SKM-1 treated with dmso at 0.1 percent for 144 hours (cell line): ENCODE results near the gene ZNF222.
A peak's percentile ranks its signal among the peaks of the same experiment; 100 is the strongest.

ENCODE experiments used
- DNase-seq: peaks from one replicate; lab custom pipeline; 2025; ENCODE audit not compliant: unreplicated experiment; lab: John Stamatoyannopoulos, UW

Gene ZNF222

GRCh38 chr19:44051650-44052402 lies 26.6 kb downstream of the ZNF222 start, which contains the start of gene ZNF223:
Gene ZNF223, plus strand, starts transcription at chr19:44052036. Its CDS starts 3,141 bp downstream, at chr19:44055177.
- peak; percentile 27 for DNase-seq

DNA sequence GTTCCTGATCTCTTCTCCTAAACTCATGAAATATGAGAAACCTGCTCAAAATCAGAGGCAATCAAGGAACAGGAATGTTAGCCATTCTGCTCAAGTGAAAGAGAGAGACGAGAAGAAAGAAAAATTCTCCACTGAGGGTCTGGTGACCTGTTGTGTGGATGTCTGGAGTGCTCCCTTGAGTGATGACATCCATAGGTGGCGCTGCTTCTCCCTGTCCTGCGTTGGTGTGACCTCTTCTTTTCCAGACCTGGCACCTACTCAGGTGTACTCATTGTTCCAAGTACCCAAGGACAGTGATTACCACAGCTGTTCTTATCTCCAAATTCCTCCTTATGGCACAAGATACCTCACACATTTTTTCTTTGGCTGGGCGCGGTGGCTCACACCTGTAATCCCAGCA lies 30.7 kb downstream of the ZNF222 start:
- no peak for DNase-seq

- DNase-seq: no peak
These were observed 34.0 kb downstream of the ZNF222 start for GRCh38 chr19:44059229-44059628.

- DNase-seq: no peak
These were observed 35.9 kb downstream of the ZNF222 start for GRCh38 chr19:44061038-44061437.

DNA sequence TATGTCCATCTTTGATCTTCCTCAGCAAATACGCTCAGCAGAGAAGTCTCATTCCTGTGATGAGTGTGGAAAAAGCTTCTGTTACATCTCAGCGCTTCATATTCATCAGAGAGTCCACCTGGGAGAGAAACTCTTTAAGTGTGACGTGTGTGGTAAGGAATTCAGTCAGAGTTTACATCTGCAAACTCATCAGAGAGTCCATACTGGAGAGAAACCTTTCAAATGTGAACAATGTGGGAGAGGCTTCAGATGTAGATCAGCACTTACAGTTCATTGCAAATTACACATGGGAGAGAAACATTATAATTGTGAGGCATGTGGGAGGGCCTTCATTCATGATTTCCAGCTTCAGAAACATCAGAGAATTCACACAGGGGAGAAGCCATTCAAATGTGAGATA lies 41.1 kb downstream of the ZNF222 start:
- no peak for DNase-seq

GRCh38 chr19:44069415-44069814 lies 44.2 kb downstream of the ZNF222 start:
- no peak for DNase-seq

DNA sequence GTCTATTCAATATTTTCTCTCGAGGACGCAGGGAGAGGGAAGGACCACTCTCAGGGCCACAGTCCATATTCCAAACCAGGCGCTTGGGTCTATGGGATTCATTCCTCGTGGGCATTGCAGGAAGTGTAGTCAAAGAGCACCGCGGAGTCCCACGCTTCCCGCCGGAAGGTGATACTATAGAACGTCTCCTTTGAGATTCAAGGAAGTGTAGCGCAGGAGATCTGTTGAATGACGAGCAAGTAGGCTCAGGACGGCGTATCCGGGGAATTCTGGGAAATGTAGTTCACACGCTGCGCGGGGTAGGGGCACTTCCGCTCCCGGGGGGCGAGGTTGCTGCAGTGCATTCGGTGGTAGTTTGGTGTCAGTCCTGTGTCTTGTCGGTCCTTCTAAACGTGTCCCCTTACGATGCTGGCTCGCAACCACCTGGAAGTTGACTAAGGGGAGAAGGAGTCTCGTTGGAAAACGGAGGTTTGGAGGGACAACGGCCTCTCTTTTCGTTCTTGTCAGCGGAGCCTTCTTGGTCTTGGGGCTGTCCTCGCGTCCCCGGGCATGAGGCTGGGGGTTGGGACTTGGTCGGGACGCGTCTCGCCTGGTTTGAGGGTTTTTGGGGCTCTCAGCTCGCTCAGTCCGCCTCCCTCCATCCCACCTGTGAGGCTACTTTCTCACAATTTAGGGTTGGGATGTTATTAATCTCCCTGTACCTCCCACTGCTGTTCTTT lies 46.8 kb downstream of the ZNF222 start, which contains the start of gene ZNF284:
ZNF284 (plus strand) TSS at position 336 of the 719 bp plus-strand sequence. CDS start 4,231 bp downstream, outside the sequence.
- DNase-seq: peak; percentile 32

DNA sequence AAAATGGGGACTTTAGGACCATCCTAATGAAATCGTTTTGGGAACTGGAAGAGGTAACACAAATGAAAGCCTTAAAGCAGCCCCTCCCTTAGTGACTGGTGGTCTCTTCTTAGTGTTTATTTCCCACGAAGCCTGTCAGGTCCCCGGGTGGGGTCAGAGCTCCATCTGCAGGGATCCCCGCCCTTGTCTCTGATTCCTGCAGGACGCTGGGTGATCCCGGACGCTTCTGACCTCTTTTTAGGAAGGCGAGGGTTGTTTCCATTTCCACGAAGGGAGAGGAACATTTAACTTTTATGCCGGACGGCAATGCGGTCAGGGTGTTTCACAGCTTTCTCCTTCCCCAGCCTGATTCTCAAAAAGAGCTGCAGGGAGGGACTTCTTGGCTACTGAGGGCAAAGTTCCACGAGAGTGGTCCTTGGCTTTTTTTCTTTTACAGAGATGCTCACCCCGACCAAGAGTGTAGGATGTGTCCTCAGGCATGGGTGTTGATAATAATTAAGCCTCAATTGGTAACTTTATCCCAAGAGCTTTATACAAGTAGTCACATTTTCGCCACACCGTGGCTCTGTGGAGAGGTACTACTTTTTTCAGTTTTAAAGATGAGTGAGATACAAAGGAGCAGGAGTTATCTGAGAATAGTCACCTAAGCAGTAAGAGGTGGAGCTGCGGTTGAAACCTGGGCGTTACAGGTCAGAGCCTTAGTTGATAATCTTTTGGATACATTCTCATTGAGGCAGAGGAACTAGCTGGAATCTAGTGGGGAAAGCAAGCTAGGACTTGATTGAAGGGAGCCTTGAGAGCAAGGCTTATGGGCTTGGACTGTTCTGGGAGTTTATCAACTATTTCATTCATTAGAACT lies 47.6 kb downstream of the ZNF222 start:
- DNase-seq: no peak

DNA sequence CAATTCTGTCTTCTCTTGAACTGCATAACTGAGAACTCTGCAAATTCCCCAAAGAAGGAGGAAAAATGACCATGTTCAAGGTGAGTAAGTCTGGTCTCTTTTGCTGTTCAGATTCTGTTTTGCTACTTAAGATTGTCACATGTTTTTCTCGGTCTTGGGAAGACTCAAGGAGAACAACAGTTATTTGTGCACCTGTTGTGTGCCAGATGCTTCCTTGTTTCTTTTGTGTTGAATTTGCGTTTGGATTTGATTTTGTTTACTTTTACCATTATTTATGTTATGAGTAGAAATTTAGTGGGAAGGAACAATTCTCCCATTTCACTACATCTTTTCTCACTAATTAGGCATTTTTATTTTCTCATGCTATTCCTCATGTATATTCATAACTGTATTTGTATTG lies 51.1 kb downstream of the ZNF222 start:
- DNase-seq: no peak
